ENCODE results near the gene ARMC2.
"Not testable (repeated sequence)": the region's sequence is repeated elsewhere in the genome, so short reads cannot be mapped to it uniquely, and the experiment has no call there.

The ARMC2 gene

DNA sequence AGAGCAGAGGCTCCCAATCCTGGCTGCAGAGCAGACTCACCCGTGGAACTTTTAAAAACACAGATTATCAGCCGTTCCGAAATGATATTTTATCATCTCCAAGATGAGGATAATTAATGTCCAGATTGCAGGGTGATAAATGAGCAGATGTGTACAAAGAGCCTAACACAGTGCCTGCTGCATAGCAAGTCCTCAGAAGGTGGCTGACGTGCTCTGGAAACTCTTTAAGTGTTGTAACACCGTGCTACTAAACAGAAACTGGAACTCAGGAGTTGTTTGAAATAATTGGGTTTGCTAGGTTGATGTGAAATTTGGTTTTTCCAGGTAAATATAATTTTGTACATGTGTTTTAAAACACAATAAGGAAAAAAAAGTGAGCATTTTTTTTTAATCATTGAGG, 118.0 kb downstream of the ARMC2 start:
- TF ChIP-seq, protein P1, sequence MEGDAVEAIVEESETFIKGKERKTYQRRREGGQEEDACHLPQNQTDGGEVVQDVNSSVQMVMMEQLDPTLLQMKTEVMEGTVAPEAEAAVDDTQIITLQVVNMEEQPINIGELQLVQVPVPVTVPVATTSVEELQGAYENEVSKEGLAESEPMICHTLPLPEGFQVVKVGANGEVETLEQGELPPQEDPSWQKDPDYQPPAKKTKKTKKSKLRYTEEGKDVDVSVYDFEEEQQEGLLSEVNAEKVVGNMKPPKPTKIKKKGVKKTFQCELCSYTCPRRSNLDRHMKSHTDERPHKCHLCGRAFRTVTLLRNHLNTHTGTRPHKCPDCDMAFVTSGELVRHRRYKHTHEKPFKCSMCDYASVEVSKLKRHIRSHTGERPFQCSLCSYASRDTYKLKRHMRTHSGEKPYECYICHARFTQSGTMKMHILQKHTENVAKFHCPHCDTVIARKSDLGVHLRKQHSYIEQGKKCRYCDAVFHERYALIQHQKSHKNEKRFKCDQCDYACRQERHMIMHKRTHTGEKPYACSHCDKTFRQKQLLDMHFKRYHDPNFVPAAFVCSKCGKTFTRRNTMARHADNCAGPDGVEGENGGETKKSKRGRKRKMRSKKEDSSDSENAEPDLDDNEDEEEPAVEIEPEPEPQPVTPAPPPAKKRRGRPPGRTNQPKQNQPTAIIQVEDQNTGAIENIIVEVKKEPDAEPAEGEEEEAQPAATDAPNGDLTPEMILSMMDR (IDR thresholded peaks at IDR 0.05; ENCODE audit: low read depth, low read length), result no peak
- DNase-seq (ENCODE audit: low read depth in 2 of 2), result no peak
- H3K4me3 ChIP-seq (replicated peaks in 1 of 2; ENCODE audit: low read depth in 2 of 2, low read length in 2 of 2), result no peak overlapping the region

DNA sequence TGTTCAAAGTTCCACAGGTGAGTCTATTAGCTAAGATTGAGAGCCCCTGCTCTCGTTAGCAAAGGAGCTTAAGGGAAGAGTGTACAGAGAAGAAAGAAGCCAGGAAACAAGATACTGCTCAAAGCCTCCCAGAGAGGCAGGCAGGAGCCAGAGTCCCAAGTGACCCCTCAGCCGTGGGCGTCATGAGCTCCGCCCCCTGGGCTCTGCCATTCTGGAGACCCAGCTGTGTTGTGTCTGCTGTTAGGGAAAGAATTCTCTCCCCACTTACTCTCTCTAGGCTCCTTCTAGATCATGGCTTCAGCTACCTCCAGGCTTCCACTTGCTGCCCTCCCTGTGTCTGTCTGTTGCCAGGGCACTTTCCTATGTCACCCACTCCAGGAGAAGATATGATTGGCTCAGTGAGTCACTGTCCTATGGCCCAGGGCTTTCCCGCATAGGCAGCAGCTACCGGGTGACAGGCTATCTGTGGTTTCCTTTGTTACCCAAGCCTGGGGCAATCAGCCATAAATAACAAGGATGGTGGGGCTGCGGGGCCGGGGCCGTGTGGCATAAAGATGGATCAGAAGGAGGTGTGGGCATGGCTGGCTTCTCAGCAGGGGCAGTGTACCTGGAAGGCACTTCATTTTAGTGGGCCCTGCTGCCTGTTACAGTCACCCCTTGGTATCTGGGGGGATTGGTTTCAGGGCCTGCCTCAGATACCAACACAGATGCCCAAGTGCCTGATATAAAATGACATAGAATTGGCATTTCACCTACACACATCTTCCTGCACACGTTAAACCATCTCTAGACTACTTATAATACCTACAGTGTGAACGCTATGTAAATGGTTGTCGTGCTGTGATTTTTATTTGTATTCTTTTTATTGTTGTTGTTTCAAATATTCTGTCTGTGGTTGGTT, 118.9 kb downstream of the ARMC2 start:
- DNase-seq (ENCODE audit: low read depth in 2 of 2), result peak; percentile 69 to 70
- TF ChIP-seq, protein P1 (IDR thresholded peaks at IDR 0.05; ENCODE audit: low read depth, low read length), result no peak
- H3K4me3 ChIP-seq (replicated peaks in 1 of 2; ENCODE audit: low read depth in 2 of 2, low read length in 2 of 2), result no peak overlapping the region

- DNase-seq (ENCODE audit: low read depth in 2 of 2), result no peak
- no peak overlapping the region for H3K4me3 ChIP-seq (replicated peaks in 1 of 2; ENCODE audit: low read depth in 2 of 2, low read length in 2 of 2)
- TF ChIP-seq, protein P1 (IDR thresholded peaks at IDR 0.05; ENCODE audit: low read depth, low read length), result no peak
Observed at GRCh38 chr6:108968325-108969316, 120.4 kb downstream of the ARMC2 start.

GRCh38 chr6:108969776-108970175, 121.6 kb downstream of the ARMC2 start:
- TF ChIP-seq, protein P1 (IDR thresholded peaks at IDR 0.05; ENCODE audit: low read depth, low read length), result no peak
- peak in 1 of 2 donors; percentile 55 for DNase-seq (ENCODE audit: low read depth in 2 of 2)

DNA sequence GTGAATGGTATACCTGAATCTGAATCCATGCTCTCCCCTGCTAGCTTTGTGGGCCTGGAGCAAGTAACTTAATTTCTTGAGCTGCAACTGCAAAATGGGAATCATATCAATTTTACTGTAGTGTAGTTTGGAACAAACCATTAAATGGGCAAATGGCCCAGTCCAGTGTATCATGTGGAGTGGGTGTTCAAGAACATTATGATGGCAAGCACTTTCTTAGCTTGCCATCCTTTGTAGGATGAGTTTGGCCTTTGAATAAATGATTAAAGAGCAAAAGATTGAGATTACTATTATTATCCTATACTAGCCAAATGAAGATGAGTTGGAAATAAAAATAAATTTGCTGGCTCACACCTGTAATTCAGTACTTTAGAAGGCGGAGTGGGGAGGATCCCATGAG, 126.0 kb downstream of the ARMC2 start:
- TF ChIP-seq, protein P1 (IDR thresholded peaks at IDR 0.05; ENCODE audit: low read depth, low read length), result no peak
- no peak overlapping the region for H3K4me3 ChIP-seq (replicated peaks in 1 of 2; ENCODE audit: low read depth in 2 of 2, low read length in 2 of 2)
- no peak for DNase-seq (ENCODE audit: low read depth in 2 of 2)

More at GRCh38 chr6:108969776-108970175, 121.6 kb downstream of the ARMC2 start:
- no peak overlapping the region for H3K4me3 ChIP-seq (replicated peaks in 1 of 2; ENCODE audit: low read depth in 2 of 2, low read length in 2 of 2)

DNA sequence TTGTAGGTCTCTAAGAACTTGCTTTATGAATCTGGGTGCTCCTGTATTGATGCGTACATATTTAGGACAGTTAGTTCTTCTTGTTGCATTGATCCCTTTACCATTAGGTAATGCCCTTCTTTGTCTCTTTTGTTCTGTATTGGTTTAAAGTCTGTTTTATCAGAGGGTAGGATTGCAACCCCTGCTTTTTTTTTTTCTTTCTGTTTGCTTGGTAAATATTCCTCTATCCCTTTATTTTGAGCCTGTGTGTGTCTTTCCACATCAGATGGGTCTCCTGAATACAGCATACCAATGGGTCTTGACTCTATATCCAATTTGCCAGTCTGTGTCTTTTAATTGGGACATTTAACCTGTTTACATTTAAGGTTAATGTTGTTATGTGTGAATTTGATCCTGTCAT, 130.4 kb downstream of the ARMC2 start:
- not testable (repeated sequence) for H3K4me3 ChIP-seq (replicated peaks in 1 of 2; ENCODE audit: low read depth in 2 of 2, low read length in 2 of 2); DNase-seq (ENCODE audit: low read depth in 2 of 2)

Data from cardiac fibroblast (primary cell).